ENCODE data around the gene COPB2.

- TF ChIP-seq CTCF (optimal IDR thresholded peaks at IDR 0.05 in 1 of 3, IDR thresholded peaks at IDR 0.05 in 1 of 3, conservative IDR thresholded peaks at IDR 0.05 in 1 of 3; ENCODE audit: extremely low read depth in 1 of 3, insufficient read depth in 2 of 3, low read length in 3 of 3) = no peak
- TF ChIP-seq EZH2 (IDR thresholded peaks at IDR 0.05; ENCODE audit: low read length) = no peak
Measured at GRCh38 chr3:139423232-139423631, 33.8 kb upstream of the COPB2 start.
